Measurements from ENCODE around the gene OSTN. TPM values are rescaled to one million over a fixed set of nuclear protein-coding genes. Genes with fewer than 3 reads are reported as not detected.

Gene OSTN
- polyA plus RNA-seq, 1 donor from 2014 or later, result 0.17 TPM

GRCh38 chr3:191280882-191281281, 81.8 kb downstream of the OSTN start:
- H4K20me1 ChIP-seq (ENCODE audit: insufficient read depth), result no peaks in the 10 kb centered on the region
- TF ChIP-seq POLR2AphosphoS5 (IDR thresholded peaks at IDR 0.05) (no peak), TAF1 (IDR thresholded peaks at IDR 0.05; ENCODE audit: low read depth) (no peak), EZH2 (IDR thresholded peaks at IDR 0.05; ENCODE audit: borderline replicate concordance, insufficient read depth, low read length, poor library complexity, severe bottlenecking) (no peak), MXI1 (conservative IDR thresholded peaks at IDR 0.05; ENCODE audit: poor library complexity, severe bottlenecking) (no peak), EP300 (conservative IDR thresholded peaks at IDR 0.05; ENCODE audit: poor library complexity, severe bottlenecking) (no peak), SMC3 (conservative IDR thresholded peaks at IDR 0.05; ENCODE audit: poor library complexity) (no peak), RAD21 (conservative IDR thresholded peaks at IDR 0.05) (no peak), REST (IDR thresholded peaks at IDR 0.05; ENCODE audit: borderline replicate concordance) (no peak), CTCF (IDR thresholded peaks at IDR 0.05; ENCODE audit: poor library complexity, severe bottlenecking) (no peak)
- no peaks in the 10 kb centered on the region for H3F3A ChIP-seq (ENCODE audit: insufficient read depth, low read length, poor library complexity, severe bottlenecking)
- no peak overlapping the region for H2AFZ ChIP-seq (ENCODE audit: low read depth, low read length)
- H3K9ac ChIP-seq (ENCODE audit: low read length), result no peak overlapping the region
- H3K36me3 ChIP-seq (ENCODE audit: insufficient read depth, low read length), result no peaks in the 10 kb centered on the region
- no peak overlapping the region for H3K27ac ChIP-seq (ENCODE audit: low read length)
- H3K4me2 ChIP-seq (ENCODE audit: low read length), result no peak overlapping the region
- H3K27me3 ChIP-seq (ENCODE audit: insufficient read depth, low read depth, low read length), result no peaks in the 10 kb centered on the region
- no peak overlapping the region for H3K4me3 ChIP-seq (ENCODE audit: low read length)
- H3K9me2 ChIP-seq (ENCODE audit: insufficient read depth, low read length), result no peaks in the 10 kb centered on the region
- no peaks in the 10 kb centered on the region for H3K9me3 ChIP-seq (ENCODE audit: low read length)
- no peaks in the 10 kb centered on the region for H3K79me2 ChIP-seq (replicated peaks; ENCODE audit: insufficient read depth, low read length)

GRCh38 chr3:191282251-191283185, 83.5 kb downstream of the OSTN start:
- Histone ChIP-seq H3K9ac (ENCODE audit: low read length) (no peak overlapping the region), H3K27me3 (ENCODE audit: insufficient read depth, low read depth, low read length) (no peaks in the 10 kb centered on the region), H4K20me1 (ENCODE audit: insufficient read depth) (no peaks in the 10 kb centered on the region), H2AFZ (ENCODE audit: low read depth, low read length) (no peak overlapping the region), H3K27ac (ENCODE audit: low read length) (no peak overlapping the region), H3K36me3 (ENCODE audit: insufficient read depth, low read length) (no peaks in the 10 kb centered on the region), H3F3A (ENCODE audit: insufficient read depth, low read length, poor library complexity, severe bottlenecking) (no peaks in the 10 kb centered on the region), H3K79me2 (replicated peaks; ENCODE audit: insufficient read depth, low read length) (no peaks in the 10 kb centered on the region), H3K9me3 (ENCODE audit: low read length) (no peaks in the 10 kb centered on the region), H3K9me2 (ENCODE audit: insufficient read depth, low read length) (no peaks in the 10 kb centered on the region), H3K4me2 (ENCODE audit: low read length) (no peak overlapping the region), H3K4me3 (ENCODE audit: low read length) (no peak overlapping the region)
- TF ChIP-seq EP300 (conservative IDR thresholded peaks at IDR 0.05; ENCODE audit: poor library complexity, severe bottlenecking) (no peak), TAF1 (IDR thresholded peaks at IDR 0.05; ENCODE audit: low read depth) (no peak), CTCF (IDR thresholded peaks at IDR 0.05; ENCODE audit: poor library complexity, severe bottlenecking) (no peak), POLR2AphosphoS5 (IDR thresholded peaks at IDR 0.05) (no peak), REST (IDR thresholded peaks at IDR 0.05; ENCODE audit: borderline replicate concordance) (no peak), EZH2 (IDR thresholded peaks at IDR 0.05; ENCODE audit: borderline replicate concordance, insufficient read depth, low read length, poor library complexity, severe bottlenecking) (no peak), SMC3 (conservative IDR thresholded peaks at IDR 0.05; ENCODE audit: poor library complexity) (no peak), RAD21 (conservative IDR thresholded peaks at IDR 0.05) (no peak), MXI1 (conservative IDR thresholded peaks at IDR 0.05; ENCODE audit: poor library complexity, severe bottlenecking) (no peak)

Measured in neural cell (in vitro differentiated cells).